Neural cell (in vitro differentiated cells): ENCODE measurements around the gene RYR3. TPM values are rescaled to one million over a fixed set of nuclear protein-coding genes. Genes with fewer than 3 reads are reported as not detected.

ENCODE experiments used
- H2AFZ ChIP-seq: fragments of 200-600, 300-800 bp; sonication (generic), shearing (Covaris generic); 2 replicates; pipeline ENCODE4 v1.6.0; 2014; ENCODE audit warnings: low read depth, mild to moderate bottlenecking, antibody characterized with exemption, low read length, moderate library complexity
- H3F3A ChIP-seq: fragments of 200-600 bp; shearing (Covaris generic); 2 replicates; pipeline ENCODE4 v1.6.1; 2016; ENCODE audit warnings: mild to moderate bottlenecking, moderate library complexity, mixed read lengths, antibody characterized with exemption, low read length; ENCODE audit not compliant: insufficient read depth, poor library complexity, severe bottlenecking
- H3K27ac ChIP-seq: fragments of 200-600, 300-800 bp; sonication (generic), shearing (Covaris generic); 2 replicates; pipeline ENCODE4 v1.5.1; 2014; ENCODE audit warnings: mild to moderate bottlenecking, low read length, moderate library complexity
- H3K27me3 ChIP-seq: fragments of 300-800, 200-600 bp; sonication (generic), shearing (Covaris generic); 2 replicates; pipeline ENCODE4 v1.6.0; 2014; ENCODE audit warnings: mild to moderate bottlenecking, low read depth, low read length, moderate library complexity; ENCODE audit not compliant: insufficient read depth
- H3K36me3 ChIP-seq: fragments of 300-800, 200-600 bp; sonication (generic), shearing (Covaris generic); 2 replicates; pipeline ENCODE4 v1.5.1; 2014; ENCODE audit warnings: mild to moderate bottlenecking, antibody characterized with exemption, low read length, moderate library complexity; ENCODE audit not compliant: insufficient read depth
- H3K4me2 ChIP-seq: fragments of 300-800, 200-600 bp; sonication (generic), shearing (Covaris generic); 2 replicates; pipeline ENCODE4 v1.6.0; 2014; ENCODE audit warnings: mild to moderate bottlenecking, low read length
- H3K4me3 ChIP-seq: fragments of 300-800, 200-600 bp; sonication (generic), shearing (Covaris generic); 2 replicates; pipeline ENCODE4 v1.5.1; 2014; ENCODE audit warnings: mild to moderate bottlenecking, low read length, moderate library complexity
- H3K79me2 ChIP-seq: fragments of 200-600 bp; shearing (Covaris generic); replicated peaks from 2 replicates; pipeline ENCODE4 v1.6.0; 2014; ENCODE audit warnings: mild to moderate bottlenecking, low read length, moderate library complexity; ENCODE audit not compliant: insufficient read depth
- H3K9ac ChIP-seq: fragments of 300-800, 200-600 bp; sonication (generic), shearing (Covaris generic); 2 replicates; pipeline ENCODE4 v1.6.1; 2016; ENCODE audit warnings: mild to moderate bottlenecking, low read length, mixed read lengths
- H3K9me2 ChIP-seq: fragments of 200-600 bp; shearing (Covaris generic); 2 replicates; pipeline ENCODE4 v1.6.1; 2016; ENCODE audit warnings: mild to moderate bottlenecking, low read length, mixed read lengths; ENCODE audit not compliant: insufficient read depth
- H3K9me3 ChIP-seq: fragments of 200-600, 300-800 bp; sonication (generic), shearing (Covaris generic); 2 replicates; pipeline ENCODE4 v1.6.1; 2016; ENCODE audit warnings: mild to moderate bottlenecking, mixed run types, low read length, moderate library complexity, mixed read lengths
- H4K20me1 ChIP-seq: fragments of 200-600 bp; shearing (Covaris generic); 2 replicates; pipeline ENCODE4 v1.6.1; 2016; ENCODE audit warnings: mild to moderate bottlenecking, mixed run types; ENCODE audit not compliant: insufficient read depth
- EP300 ChIP-seq: fragments of 450-650 bp; conservative IDR thresholded peaks from 2 replicates; pipeline ENCODE4 v1.6.1; 2014; ENCODE audit warnings: antibody characterized with exemption, mild to moderate bottlenecking, moderate library complexity; ENCODE audit not compliant: poor library complexity, severe bottlenecking
- EZH2 ChIP-seq: fragments of 200-600, 300-800 bp; shearing (Covaris generic), sonication (generic); IDR thresholded peaks from 2 replicates; pipeline ENCODE4 v1.6.1; 2014; ENCODE audit warnings: antibody characterized with exemption, low read length, borderline replicate concordance, mild to moderate bottlenecking; ENCODE audit not compliant: insufficient read depth, poor library complexity, severe bottlenecking
- MXI1 ChIP-seq: fragments of 450-650 bp; conservative IDR thresholded peaks from 2 replicates; pipeline ENCODE4 v1.6.1; 2014; ENCODE audit warnings: antibody characterized with exemption, mild to moderate bottlenecking; ENCODE audit not compliant: poor library complexity, severe bottlenecking
- POLR2AphosphoS5 ChIP-seq: IDR thresholded peaks from 2 replicates; pipeline ENCODE4 v1.6.1; 2012
- RAD21 ChIP-seq: fragments of 450-650 bp; conservative IDR thresholded peaks from 2 replicates; pipeline ENCODE4 v1.6.1; 2014; ENCODE audit warnings: antibody characterized with exemption, mild to moderate bottlenecking, moderate library complexity
- SMC3 ChIP-seq: fragments of 450-650 bp; conservative IDR thresholded peaks from 2 replicates; pipeline ENCODE4 v1.6.1; 2014; ENCODE audit warnings: antibody characterized with exemption, mild to moderate bottlenecking, moderate library complexity; ENCODE audit not compliant: poor library complexity
- TAF1 ChIP-seq: IDR thresholded peaks from 2 replicates; pipeline ENCODE4 v1.6.1; 2012; ENCODE audit warnings: low read depth
- polyA plus RNA-seq: library from polyadenylated mRNA; depleted of rRNA; stranded (reverse); fragments of >200 nt; gene quantifications from 2 replicates; pipeline ENCODE4 v1.2.3, GENCODE V29; 2014
- TF ChIP-seq, protein P1 (sequence below): IDR thresholded peaks from 2 replicates; pipeline ENCODE4 v1.6.1; 2012; ENCODE audit warnings: borderline replicate concordance
- TF ChIP-seq, protein P2 (sequence below): fragments of 450-650 bp; IDR thresholded peaks from 2 replicates; pipeline ENCODE4 v1.5.1; 2014; ENCODE audit warnings: antibody characterized with exemption, mild to moderate bottlenecking, moderate library complexity; ENCODE audit not compliant: poor library complexity, severe bottlenecking

Gene RYR3
- polyA plus RNA-seq, 1 donor from 2014 or later, result 12.6 TPM

DNA sequence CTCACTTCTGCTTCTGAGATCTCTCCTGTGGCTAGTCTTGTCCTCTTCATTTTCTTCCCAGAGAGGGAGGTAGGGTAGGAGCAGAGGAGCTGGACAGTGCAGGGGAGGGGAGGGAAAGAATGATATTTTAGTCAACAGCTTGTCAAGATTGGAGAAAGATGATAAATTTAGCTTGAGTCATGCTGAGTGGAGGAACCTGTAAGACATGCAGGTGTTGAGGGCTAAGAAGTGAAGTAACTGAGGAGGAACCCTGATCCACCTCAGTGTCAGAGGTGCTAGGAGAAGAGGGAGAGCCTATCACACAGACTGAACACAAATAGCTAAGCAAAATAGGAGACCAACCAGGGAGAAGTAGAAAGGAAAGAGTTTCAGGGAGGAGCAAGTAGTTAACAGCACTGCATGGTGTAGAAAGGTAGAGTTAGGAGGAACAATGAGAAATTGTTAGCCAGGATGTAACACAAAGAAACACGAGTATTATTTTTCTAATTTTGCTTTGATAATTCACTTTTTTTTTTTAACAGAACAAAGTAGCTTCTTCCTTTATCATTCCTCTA lies 549.3 kb downstream of the RYR3 start:
- Histone ChIP-seq H4K20me1 (no peaks in the 10 kb centered on the region), H3K36me3 (no peaks in the 10 kb centered on the region), H3K4me2 (no peak overlapping the region), H3K4me3 (no peak overlapping the region), H3K79me2 (no peaks in the 10 kb centered on the region), H2AFZ (no peak overlapping the region), H3K9me3 (no peaks in the 10 kb centered on the region), H3F3A (no peaks in the 10 kb centered on the region), H3K27me3 (no peaks in the 10 kb centered on the region), H3K9me2 (no peaks in the 10 kb centered on the region), H3K9ac (no peak overlapping the region), H3K27ac (no peak overlapping the region)
- TF ChIP-seq EZH2 (no peak), MXI1 (no peak), SMC3 (no peak), POLR2AphosphoS5 (no peak), RAD21 (no peak), TAF1 (no peak), EP300 (no peak)
- TF ChIP-seq, protein P1, sequence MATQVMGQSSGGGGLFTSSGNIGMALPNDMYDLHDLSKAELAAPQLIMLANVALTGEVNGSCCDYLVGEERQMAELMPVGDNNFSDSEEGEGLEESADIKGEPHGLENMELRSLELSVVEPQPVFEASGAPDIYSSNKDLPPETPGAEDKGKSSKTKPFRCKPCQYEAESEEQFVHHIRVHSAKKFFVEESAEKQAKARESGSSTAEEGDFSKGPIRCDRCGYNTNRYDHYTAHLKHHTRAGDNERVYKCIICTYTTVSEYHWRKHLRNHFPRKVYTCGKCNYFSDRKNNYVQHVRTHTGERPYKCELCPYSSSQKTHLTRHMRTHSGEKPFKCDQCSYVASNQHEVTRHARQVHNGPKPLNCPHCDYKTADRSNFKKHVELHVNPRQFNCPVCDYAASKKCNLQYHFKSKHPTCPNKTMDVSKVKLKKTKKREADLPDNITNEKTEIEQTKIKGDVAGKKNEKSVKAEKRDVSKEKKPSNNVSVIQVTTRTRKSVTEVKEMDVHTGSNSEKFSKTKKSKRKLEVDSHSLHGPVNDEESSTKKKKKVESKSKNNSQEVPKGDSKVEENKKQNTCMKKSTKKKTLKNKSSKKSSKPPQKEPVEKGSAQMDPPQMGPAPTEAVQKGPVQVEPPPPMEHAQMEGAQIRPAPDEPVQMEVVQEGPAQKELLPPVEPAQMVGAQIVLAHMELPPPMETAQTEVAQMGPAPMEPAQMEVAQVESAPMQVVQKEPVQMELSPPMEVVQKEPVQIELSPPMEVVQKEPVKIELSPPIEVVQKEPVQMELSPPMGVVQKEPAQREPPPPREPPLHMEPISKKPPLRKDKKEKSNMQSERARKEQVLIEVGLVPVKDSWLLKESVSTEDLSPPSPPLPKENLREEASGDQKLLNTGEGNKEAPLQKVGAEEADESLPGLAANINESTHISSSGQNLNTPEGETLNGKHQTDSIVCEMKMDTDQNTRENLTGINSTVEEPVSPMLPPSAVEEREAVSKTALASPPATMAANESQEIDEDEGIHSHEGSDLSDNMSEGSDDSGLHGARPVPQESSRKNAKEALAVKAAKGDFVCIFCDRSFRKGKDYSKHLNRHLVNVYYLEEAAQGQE, result no peak
- TF ChIP-seq, protein P2, sequence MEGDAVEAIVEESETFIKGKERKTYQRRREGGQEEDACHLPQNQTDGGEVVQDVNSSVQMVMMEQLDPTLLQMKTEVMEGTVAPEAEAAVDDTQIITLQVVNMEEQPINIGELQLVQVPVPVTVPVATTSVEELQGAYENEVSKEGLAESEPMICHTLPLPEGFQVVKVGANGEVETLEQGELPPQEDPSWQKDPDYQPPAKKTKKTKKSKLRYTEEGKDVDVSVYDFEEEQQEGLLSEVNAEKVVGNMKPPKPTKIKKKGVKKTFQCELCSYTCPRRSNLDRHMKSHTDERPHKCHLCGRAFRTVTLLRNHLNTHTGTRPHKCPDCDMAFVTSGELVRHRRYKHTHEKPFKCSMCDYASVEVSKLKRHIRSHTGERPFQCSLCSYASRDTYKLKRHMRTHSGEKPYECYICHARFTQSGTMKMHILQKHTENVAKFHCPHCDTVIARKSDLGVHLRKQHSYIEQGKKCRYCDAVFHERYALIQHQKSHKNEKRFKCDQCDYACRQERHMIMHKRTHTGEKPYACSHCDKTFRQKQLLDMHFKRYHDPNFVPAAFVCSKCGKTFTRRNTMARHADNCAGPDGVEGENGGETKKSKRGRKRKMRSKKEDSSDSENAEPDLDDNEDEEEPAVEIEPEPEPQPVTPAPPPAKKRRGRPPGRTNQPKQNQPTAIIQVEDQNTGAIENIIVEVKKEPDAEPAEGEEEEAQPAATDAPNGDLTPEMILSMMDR, result no peak

DNA sequence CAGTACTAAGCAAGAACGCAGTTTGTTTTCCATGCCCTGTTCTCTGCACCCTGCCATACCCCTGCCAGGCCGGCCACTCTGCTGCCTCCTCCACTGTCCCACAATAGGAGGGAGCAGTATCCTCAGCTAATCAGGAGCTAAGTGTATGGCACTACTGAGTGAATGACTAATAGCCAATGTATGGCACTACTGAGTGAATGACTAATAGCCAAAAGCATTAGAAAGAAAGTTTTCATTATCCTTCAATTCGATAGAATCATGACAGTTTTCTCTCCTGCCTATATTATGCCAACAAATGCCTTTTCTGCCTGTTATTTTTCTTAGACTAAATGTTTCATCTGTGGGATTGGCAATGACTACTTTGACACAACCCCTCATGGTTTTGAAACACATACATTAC lies 550.0 kb downstream of the RYR3 start:
- Histone ChIP-seq H3K4me2 (no peak overlapping the region), H3K27me3 (no peaks in the 10 kb centered on the region), H3K4me3 (no peak overlapping the region), H3K9me2 (no peaks in the 10 kb centered on the region), H3K9ac (no peak overlapping the region), H3K79me2 (no peaks in the 10 kb centered on the region), H3K27ac (no peak overlapping the region), H4K20me1 (no peaks in the 10 kb centered on the region), H2AFZ (no peak overlapping the region), H3K36me3 (no peaks in the 10 kb centered on the region), H3K9me3 (no peaks in the 10 kb centered on the region), H3F3A (no peaks in the 10 kb centered on the region)
- TF ChIP-seq MXI1, result no peak
